Measurements from ENCODE around the gene ARID2. TPM values are rescaled to one million over a fixed set of nuclear protein-coding genes. Genes with fewer than 3 reads are reported as not detected.

The ARID2 gene
- total and polyA plus RNA-seq, 10 of the 15 experiments (the other 5 are each of a cell fraction or from before 2014, with no cell fraction given): 9.2 to 29.8 (median 20.3) TPM

DNA sequence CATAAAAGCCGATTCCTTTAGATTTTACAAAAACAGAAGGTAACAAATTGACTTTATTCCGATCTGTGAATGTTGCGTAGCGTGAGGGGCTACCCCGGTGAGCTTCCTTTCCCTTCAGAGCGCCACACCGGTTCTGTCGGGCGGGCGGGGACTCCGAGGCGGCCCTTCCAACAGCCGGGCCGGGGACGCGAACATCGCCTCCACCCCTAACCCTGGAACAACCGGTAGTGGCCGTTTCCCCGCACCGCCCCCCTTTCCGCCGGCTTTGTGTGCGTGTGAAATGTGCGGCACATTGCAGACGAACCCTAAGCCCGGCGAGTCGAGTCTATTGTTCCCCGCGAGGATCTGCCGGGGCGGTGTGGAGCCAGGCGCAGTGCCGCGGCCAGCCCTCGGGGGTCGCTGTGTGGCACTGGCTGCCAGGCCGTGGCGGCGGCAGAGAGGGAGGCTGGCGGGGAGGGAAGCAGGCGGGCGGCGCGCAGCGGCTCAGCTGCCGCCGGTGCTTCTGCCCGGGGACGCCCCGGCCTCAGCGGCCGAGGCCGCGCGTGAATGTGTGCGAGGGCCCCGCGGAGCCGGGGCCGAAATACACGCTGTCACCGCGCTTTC is 775 bp upstream of the ARID2 start (continued):
- TF ChIP-seq NR2F1 (conservative IDR thresholded peaks at IDR 0.05): peak; percentile 78
- TF ChIP-seq SIN3A (IDR thresholded peaks at IDR 0.05; ENCODE audit: low read depth, low read length): peak; percentile 80
- TF ChIP-seq SIX5 (IDR thresholded peaks at IDR 0.05; ENCODE audit: low read depth, low read length, severe bottlenecking): no peak
- TF ChIP-seq RELA (IDR thresholded peaks at IDR 0.05; ENCODE audit: borderline replicate concordance, partially characterized antibody): peak; percentile 90
- TF ChIP-seq PAX5 (IDR thresholded peaks at IDR 0.05; ENCODE audit: borderline replicate concordance, low read depth, low read length): peak; percentile 71
- TF ChIP-seq, protein P1, sequence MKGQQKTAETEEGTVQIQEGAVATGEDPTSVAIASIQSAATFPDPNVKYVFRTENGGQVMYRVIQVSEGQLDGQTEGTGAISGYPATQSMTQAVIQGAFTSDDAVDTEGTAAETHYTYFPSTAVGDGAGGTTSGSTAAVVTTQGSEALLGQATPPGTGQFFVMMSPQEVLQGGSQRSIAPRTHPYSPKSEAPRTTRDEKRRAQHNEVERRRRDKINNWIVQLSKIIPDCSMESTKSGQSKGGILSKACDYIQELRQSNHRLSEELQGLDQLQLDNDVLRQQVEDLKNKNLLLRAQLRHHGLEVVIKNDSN (IDR thresholded peaks at IDR 0.05; ENCODE audit: borderline replicate concordance, extremely low read length, insufficient read depth, low read depth, low read length): no peak
- peak; percentile 76 for TF ChIP-seq TCF12 (IDR thresholded peaks at IDR 0.05; ENCODE audit: low read depth, low read length)
- TF ChIP-seq MEF2B (IDR thresholded peaks at IDR 0.05; ENCODE audit: partially characterized antibody, poor library complexity, severe bottlenecking): no peak
- 0 out of 2 replicates have a peak, but pooled peaks have one; percentile 11 for TF ChIP-seq IRF4 (IDR thresholded peaks at IDR 0.05; ENCODE audit: low read depth, low read length)
- TF ChIP-seq SUPT20H (IDR thresholded peaks at IDR 0.05; ENCODE audit: borderline replicate concordance, control insufficient read depth, low read depth, low read length): no peak
- TF ChIP-seq, protein P2, sequence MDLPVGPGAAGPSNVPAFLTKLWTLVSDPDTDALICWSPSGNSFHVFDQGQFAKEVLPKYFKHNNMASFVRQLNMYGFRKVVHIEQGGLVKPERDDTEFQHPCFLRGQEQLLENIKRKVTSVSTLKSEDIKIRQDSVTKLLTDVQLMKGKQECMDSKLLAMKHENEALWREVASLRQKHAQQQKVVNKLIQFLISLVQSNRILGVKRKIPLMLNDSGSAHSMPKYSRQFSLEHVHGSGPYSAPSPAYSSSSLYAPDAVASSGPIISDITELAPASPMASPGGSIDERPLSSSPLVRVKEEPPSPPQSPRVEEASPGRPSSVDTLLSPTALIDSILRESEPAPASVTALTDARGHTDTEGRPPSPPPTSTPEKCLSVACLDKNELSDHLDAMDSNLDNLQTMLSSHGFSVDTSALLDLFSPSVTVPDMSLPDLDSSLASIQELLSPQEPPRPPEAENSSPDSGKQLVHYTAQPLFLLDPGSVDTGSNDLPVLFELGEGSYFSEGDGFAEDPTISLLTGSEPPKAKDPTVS (IDR thresholded peaks at IDR 0.05; ENCODE audit: low read depth, low read length): no peak
- peak; percentile 66 for TF ChIP-seq SP1 (IDR thresholded peaks at IDR 0.05; ENCODE audit: low read depth, low read length)
- TF ChIP-seq MTA3 (IDR thresholded peaks at IDR 0.05; ENCODE audit: borderline replicate concordance, low read length): no peak
- TF ChIP-seq SPI1 (IDR thresholded peaks at IDR 0.05; ENCODE audit: borderline replicate concordance, insufficient read depth, low read depth, low read length): no peak
- TF ChIP-seq GATAD2B (conservative IDR thresholded peaks at IDR 0.05; ENCODE audit: low read depth): peak; percentile 95
- peak; percentile 85; the same call in 1 of the 2 replicates for TF ChIP-seq HDGF (IDR thresholded peaks at IDR 0.05)
- TF ChIP-seq, protein P3, sequence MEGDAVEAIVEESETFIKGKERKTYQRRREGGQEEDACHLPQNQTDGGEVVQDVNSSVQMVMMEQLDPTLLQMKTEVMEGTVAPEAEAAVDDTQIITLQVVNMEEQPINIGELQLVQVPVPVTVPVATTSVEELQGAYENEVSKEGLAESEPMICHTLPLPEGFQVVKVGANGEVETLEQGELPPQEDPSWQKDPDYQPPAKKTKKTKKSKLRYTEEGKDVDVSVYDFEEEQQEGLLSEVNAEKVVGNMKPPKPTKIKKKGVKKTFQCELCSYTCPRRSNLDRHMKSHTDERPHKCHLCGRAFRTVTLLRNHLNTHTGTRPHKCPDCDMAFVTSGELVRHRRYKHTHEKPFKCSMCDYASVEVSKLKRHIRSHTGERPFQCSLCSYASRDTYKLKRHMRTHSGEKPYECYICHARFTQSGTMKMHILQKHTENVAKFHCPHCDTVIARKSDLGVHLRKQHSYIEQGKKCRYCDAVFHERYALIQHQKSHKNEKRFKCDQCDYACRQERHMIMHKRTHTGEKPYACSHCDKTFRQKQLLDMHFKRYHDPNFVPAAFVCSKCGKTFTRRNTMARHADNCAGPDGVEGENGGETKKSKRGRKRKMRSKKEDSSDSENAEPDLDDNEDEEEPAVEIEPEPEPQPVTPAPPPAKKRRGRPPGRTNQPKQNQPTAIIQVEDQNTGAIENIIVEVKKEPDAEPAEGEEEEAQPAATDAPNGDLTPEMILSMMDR (IDR thresholded peaks at IDR 0.05 in 2 of 3, conservative IDR thresholded peaks at IDR 0.05 in 1 of 3; ENCODE audit: control insufficient read depth in 2 of 3, extremely low read depth in 1 of 3, insufficient read depth in 1 of 3, low read depth in 3 of 3, low read length in 3 of 3): peak; percentile 94 to 98 (median 96)
- TF ChIP-seq, protein P4, sequence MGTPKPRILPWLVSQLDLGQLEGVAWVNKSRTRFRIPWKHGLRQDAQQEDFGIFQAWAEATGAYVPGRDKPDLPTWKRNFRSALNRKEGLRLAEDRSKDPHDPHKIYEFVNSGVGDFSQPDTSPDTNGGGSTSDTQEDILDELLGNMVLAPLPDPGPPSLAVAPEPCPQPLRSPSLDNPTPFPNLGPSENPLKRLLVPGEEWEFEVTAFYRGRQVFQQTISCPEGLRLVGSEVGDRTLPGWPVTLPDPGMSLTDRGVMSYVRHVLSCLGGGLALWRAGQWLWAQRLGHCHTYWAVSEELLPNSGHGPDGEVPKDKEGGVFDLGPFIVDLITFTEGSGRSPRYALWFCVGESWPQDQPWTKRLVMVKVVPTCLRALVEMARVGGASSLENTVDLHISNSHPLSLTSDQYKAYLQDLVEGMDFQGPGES (IDR thresholded peaks at IDR 0.05): peak; percentile 81
- peak in 1 of 2 experiments; percentile 48; a peak in 2 of 3 replicates for TF ChIP-seq EGR1 (IDR thresholded peaks at IDR 0.05; ENCODE audit: borderline replicate concordance in 1 of 2, low read depth in 2 of 2, low read length in 2 of 2)
- TF ChIP-seq ZNF274 (IDR thresholded peaks at IDR 0.05; ENCODE audit: insufficient read depth, insufficient read length): no peak
- TF ChIP-seq, protein P5, sequence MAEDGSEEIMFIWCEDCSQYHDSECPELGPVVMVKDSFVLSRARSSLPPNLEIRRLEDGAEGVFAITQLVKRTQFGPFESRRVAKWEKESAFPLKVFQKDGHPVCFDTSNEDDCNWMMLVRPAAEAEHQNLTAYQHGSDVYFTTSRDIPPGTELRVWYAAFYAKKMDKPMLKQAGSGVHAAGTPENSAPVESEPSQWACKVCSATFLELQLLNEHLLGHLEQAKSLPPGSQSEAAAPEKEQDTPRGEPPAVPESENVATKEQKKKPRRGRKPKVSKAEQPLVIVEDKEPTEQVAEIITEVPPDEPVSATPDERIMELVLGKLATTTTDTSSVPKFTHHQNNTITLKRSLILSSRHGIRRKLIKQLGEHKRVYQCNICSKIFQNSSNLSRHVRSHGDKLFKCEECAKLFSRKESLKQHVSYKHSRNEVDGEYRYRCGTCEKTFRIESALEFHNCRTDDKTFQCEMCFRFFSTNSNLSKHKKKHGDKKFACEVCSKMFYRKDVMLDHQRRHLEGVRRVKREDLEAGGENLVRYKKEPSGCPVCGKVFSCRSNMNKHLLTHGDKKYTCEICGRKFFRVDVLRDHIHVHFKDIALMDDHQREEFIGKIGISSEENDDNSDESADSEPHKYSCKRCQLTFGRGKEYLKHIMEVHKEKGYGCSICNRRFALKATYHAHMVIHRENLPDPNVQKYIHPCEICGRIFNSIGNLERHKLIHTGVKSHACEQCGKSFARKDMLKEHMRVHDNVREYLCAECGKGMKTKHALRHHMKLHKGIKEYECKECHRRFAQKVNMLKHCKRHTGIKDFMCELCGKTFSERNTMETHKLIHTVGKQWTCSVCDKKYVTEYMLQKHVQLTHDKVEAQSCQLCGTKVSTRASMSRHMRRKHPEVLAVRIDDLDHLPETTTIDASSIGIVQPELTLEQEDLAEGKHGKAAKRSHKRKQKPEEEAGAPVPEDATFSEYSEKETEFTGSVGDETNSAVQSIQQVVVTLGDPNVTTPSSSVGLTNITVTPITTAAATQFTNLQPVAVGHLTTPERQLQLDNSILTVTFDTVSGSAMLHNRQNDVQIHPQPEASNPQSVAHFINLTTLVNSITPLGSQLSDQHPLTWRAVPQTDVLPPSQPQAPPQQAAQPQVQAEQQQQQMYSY (CRISPR knock-in tag; IDR thresholded peaks at IDR 0.05): no peak
